Measurements from ENCODE around the gene DYNLRB1.

The DYNLRB1 gene

DNA sequence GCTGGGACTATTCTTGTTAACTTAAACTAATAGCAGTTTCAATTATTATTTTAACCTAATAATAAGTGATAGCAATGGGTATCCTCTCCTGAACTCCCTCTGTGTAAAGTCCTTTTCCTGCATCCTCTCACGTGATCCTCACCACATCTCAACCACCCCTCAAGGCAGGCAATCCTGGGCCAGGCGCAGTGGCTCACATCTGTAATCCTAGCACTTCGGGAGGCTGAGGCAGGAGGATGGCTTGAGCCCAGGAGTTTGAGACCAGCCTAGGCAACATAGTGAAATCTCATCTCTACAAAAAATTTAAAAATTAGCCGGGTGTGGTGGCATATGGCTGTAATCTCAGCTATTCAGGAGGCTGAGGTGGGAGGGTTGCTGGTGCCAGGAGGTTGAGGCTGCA is 66.0 kb downstream of the DYNLRB1 start:
- Histone ChIP-seq H3K36me3 (ENCODE audit: control insufficient read depth, insufficient read depth, low read length, severe bottlenecking) (peaks cover 3% of the 10 kb centered on the region), H3K4me1 (ENCODE audit: control insufficient read depth, insufficient read depth, low read length) (peaks cover 49% of the 10 kb centered on the region), H3K27me3 (replicated peaks; ENCODE audit: control insufficient read depth, insufficient read depth, low read length) (no peaks in the 10 kb centered on the region), H3K9ac (ENCODE audit: low read length) (peak overlapping the region; percentile 32), H3K9me3 (ENCODE audit: control insufficient read depth, low read length) (no peaks in the 10 kb centered on the region), H3K4me3 (ENCODE audit: low read length) (no peak overlapping the region)
- no peak for DNase-seq (ENCODE audit: low read depth)

DNA sequence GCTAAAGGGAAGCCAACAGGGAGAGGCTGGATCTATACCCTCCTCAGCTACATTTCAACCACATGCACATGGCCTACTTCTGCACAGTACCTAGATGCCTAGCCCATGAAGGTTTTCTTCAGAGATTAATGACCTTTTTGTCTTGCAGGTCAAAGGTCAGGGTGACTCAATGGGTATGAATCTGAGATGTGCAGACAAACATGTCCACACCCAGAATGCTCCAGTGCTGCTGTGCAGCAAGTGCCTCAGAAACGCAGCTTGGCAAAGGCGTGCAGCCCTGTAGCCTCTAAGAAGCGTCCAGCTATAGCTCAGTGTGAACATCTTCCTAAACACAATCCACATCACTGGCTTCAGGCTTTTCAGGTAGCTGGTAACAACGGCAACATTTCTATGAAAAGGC is 66.7 kb downstream of the DYNLRB1 start:
- Histone ChIP-seq H3K9me3 (ENCODE audit: control insufficient read depth, low read length) (no peaks in the 10 kb centered on the region), H3K9ac (ENCODE audit: low read length) (no peak overlapping the region), H3K4me1 (ENCODE audit: control insufficient read depth, insufficient read depth, low read length) (peaks cover 45% of the 10 kb centered on the region), H3K36me3 (ENCODE audit: control insufficient read depth, insufficient read depth, low read length, severe bottlenecking) (peaks cover 7% of the 10 kb centered on the region), H3K4me3 (ENCODE audit: low read length) (no peak overlapping the region), H3K27me3 (replicated peaks; ENCODE audit: control insufficient read depth, insufficient read depth, low read length) (no peaks in the 10 kb centered on the region)
- no peak for DNase-seq (ENCODE audit: low read depth)

DNA sequence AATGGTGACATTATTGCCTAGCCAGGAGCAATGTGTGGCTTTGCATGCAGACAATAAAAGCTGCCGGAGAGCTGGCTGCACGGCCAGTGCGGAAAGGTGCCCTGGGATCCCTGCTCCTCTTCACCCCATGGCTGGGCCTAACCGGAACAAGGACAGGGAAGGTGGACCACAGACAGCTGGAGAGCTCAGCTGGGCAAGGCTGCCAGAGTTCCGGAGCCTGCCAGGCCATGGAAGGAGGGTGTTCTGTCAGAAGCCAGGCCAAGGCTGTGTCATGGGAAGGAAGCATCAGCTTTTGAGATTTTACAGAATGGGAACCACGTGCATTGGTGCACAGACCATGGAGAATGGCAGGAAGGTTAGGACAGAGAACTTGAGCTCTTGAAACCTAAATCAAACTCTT is 67.3 kb downstream of the DYNLRB1 start:
- Histone ChIP-seq H3K36me3 (ENCODE audit: control insufficient read depth, insufficient read depth, low read length, severe bottlenecking) (peaks cover 7% of the 10 kb centered on the region), H3K9ac (ENCODE audit: low read length) (no peak overlapping the region), H3K27me3 (replicated peaks; ENCODE audit: control insufficient read depth, insufficient read depth, low read length) (no peaks in the 10 kb centered on the region), H3K4me3 (ENCODE audit: low read length) (no peak overlapping the region), H3K9me3 (ENCODE audit: control insufficient read depth, low read length) (no peaks in the 10 kb centered on the region), H3K4me1 (ENCODE audit: control insufficient read depth, insufficient read depth, low read length) (peaks cover 39% of the 10 kb centered on the region)
- DNase-seq (ENCODE audit: low read depth) = no peak

DNA sequence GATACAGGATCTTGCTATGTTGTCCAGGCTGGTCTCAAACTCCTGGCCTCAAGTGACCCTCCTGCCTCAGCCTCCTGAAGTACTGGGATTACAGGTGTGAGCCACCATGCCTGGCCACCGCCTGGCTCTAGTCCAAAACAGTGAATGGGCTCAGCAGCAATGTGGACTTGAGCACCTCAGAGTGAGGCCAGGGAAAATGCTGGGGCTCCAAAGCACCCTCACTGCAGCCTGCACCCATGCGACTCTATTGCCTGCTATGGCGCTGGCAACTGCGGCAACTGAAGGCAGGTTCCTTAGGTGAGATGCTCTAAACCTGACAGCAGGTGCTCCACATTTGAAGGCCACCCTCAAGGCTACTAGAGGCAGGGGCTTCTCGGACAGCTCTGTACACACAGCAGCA is 68.8 kb downstream of the DYNLRB1 start:
- DNase-seq (ENCODE audit: low read depth) = no peak
- Histone ChIP-seq H3K4me1 (ENCODE audit: control insufficient read depth, insufficient read depth, low read length) (peaks cover 24% of the 10 kb centered on the region), H3K4me3 (ENCODE audit: low read length) (no peak overlapping the region), H3K9me3 (ENCODE audit: control insufficient read depth, low read length) (no peaks in the 10 kb centered on the region), H3K27me3 (replicated peaks; ENCODE audit: control insufficient read depth, insufficient read depth, low read length) (no peaks in the 10 kb centered on the region), H3K9ac (ENCODE audit: low read length) (no peak overlapping the region), H3K36me3 (ENCODE audit: control insufficient read depth, insufficient read depth, low read length, severe bottlenecking) (peaks cover 7% of the 10 kb centered on the region)

DNA sequence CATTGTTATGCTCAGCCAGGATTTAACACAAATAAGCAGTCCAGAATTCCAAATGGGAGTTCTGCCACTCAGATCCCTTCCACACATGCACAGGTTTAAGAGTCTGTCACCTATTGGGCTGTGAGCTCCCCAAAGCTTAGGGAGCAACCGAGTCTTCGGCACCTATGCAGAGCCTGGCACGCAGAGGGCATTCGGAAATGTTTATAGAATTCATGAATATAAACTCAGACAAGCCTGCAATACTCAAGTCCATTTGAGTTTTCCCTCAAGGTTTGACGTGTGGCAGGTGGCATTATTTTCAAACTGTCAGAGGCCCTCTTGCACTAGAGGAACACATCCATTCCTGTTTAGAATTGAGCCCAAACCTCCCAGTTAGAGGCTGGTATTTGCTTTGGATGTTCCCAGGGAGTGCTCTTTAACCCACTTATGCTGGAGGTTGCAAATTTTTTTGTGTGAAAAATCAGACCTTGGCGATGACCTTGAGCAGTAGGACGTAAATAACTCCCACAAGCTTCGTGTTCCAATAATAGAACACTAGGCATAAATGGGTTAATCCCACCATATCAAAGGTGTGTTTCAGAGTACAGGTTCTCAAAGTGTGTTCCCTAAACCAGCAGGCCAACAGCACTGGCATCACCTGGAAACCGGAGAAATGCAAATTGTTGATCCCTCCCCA is 70.4 kb downstream of the DYNLRB1 start:
- Histone ChIP-seq H3K36me3 (ENCODE audit: control insufficient read depth, insufficient read depth, low read length, severe bottlenecking) (peaks cover 7% of the 10 kb centered on the region), H3K27me3 (replicated peaks; ENCODE audit: control insufficient read depth, insufficient read depth, low read length) (no peaks in the 10 kb centered on the region), H3K4me1 (ENCODE audit: control insufficient read depth, insufficient read depth, low read length) (peaks cover 16% of the 10 kb centered on the region), H3K4me3 (ENCODE audit: low read length) (no peak overlapping the region), H3K9me3 (ENCODE audit: control insufficient read depth, low read length) (no peaks in the 10 kb centered on the region), H3K9ac (ENCODE audit: low read length) (no peak overlapping the region)
- no peak for DNase-seq (ENCODE audit: low read depth)
